NCI-H524 treated with DMSO at 0.1 percent for 48 hours (cell line): ENCODE results near the gene UCP2.
A peak's percentile ranks its signal among the peaks of the same experiment; 100 is the strongest.

Experiments
- DNase-seq: peaks from one replicate; lab custom pipeline; 2025; lab: John Stamatoyannopoulos, UW

UCP2 gene

DNA sequence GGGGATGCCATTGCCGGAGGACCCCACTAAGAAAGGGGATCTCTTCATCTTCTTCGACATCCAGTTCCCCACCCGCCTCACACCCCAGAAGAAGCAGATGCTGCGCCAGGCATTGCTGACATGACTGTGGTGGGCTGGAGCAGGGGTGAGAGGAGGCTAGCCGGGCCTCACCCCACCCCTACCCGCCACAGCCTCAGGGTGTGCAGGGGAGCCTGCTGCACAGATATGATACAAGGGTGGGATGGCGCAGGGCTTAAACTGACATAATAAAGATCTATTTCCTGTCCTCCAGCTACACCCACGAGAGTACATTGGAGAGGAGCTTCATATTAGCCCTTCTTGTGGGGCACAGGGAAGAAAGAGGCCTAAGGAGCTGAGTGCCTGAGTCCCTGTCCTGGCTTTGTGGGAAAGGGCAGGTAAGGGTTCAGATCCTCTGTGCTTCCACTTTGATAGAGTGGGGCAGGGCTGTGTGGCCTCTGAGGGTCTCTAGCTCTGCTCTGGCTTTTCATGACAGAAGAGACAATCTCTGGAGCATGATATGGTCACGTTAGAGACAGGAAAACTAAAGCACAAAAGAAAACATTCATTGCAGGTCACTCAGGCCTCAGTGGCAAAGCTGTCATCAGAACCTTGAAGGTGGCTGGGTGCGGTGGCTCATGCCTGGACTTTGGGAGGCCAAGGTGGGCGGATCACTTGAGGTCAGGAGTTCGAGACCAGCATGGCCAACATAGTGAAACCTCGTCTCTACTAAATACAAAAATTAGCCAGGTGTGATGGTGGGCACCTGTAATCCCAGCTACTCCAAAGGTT lies 12.4 kb downstream of the UCP2 start:
- DNase-seq, result no peak

DNA sequence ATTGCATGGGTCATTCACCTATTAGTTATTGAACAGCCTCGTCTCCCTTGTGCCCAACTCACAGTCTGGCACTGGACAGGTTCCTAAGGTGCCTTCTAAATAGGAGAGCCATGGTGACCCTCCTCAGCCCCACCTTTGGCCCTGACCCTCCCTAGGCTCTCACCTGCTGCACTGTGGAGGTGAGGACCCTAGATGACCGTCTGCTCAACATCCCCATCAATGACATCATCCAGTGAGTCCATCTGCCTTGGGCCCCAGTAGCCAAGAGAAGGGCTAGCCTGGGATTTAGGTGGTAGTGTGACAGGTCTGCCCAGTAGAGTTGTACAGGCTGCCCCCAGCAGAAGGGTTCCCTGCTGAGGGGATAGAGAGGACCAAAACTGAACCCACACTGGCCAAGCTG lies 13.6 kb downstream of the UCP2 start:
- no peak for DNase-seq

DNA sequence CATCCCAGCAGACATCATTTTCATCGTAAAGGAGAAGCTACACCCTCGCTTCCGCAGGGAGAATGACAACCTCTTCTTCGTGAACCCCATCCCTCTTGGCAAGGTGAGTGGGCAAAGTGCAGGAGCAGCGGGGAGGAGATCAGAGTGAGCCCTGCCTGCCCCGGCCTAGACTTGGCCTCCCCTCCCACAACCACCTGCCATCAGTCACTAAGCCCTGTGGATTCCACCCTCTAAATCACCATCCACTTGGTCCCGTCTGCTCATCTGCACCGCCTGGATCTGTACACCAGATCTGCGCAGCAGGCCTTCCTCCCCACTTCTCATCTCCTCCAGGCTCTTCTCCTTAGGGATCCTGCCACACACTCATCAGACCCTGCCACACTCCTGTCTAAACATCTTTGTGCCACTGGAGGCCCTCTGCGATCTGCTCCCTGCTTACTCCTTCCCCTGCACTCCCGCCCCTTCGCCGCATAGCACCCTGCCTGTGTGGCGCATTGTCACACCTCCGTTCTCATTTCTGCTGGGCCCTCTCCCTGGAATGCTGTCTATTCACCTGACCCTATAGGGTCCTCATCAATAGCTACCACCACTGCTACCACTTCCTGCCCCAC lies 14.2 kb downstream of the UCP2 start:
- no peak for DNase-seq

DNA sequence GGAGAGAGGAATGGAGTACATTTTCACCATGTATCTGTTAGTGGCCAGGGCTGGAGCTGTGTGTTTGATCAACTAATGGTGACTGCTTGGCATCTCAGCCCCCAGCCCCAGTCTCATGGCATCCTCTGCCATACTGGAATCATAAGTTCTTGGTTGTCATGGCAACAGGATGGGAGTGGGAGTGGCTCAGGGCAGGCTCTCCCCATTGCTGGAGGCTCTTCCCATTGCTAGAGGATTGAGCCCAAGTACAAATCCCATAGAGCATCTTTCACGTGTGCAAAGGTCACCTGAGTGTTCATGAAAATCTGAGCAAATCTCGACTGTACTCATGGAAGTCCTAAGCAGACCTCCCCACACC lies 16.9 kb downstream of the UCP2 start:
- no peak for DNase-seq

DNA sequence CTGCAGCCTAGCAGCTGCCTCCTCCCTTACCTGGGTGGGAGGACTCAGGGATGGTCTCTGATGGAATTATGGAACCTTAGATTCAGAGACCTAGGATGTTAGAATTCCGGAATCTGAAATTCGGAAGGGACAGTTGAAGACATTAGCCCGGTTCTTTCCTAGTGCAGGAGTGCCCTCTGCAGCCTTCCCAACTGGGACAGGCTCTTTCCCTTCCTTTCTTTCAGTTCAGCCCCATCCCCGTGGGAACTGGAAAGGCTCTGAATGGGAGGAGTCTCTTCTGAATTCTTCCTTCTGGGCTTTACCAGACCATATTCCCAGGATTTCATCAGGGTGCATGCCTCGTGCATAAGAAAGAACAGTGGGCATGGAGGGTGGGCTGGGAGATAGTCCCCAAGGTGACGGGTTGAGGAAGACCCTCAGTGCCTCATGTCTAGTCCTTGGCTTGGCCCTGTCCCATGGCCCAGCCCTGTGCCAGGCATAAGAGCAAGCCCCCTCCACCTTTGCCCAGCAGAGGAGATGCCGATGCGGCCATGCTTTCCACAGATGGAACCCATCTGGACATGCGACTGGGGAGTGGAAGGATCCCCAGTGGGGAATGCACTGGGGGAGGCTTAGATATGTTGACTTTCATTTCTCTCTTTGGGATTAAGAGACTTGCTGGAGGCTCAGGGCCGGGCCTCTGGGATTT lies 17.4 kb downstream of the UCP2 start:
- no peak for DNase-seq

DNA sequence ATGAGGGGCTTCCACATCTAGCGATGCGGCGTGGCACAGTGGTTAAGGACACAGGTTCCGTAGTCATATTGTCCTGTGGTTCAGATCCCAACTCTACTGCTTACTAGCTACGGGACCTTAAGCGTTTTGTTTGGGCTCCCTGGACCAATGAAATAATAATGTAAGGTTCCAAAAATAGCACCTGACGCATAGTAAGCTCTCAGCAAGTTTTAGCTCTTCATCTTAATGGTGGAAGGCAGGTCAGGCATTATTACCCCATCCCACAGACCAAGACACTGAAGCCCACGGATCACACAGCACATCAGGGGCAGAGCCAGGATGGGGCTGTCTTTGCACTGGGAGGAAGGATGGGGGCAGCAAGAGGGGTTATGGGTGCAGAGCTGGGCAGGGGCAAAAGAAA lies 18.8 kb downstream of the UCP2 start:
- no peak for DNase-seq

DNA sequence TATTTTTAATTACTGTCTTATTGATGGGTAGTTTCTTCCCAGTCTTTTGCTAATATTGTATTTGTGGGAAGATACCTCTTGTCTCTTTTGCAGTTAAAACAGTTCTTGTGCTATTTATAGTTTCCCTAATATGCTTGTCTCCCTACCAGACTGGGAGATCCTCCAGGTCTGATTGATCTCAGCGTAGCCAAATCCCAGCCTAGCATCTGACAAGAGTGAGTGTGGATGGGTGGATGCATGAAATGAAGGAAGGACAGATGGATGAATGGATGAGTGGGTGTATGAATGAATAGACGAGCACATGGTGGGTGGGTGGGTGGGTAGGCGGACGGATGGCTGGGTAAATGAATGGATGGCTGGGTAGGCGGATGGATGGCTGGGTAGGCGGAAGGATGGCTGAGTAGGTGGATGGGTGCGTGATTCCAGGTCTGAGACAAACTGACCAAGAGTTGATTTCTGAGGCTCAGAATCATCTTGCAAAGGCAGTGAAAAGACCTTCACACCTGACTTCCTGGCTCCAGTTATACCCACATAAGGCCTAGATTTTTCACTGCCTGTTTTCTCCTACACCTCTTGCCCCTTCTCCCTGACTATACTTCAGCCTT lies 20.4 kb downstream of the UCP2 start:
- no peak for DNase-seq

DNA sequence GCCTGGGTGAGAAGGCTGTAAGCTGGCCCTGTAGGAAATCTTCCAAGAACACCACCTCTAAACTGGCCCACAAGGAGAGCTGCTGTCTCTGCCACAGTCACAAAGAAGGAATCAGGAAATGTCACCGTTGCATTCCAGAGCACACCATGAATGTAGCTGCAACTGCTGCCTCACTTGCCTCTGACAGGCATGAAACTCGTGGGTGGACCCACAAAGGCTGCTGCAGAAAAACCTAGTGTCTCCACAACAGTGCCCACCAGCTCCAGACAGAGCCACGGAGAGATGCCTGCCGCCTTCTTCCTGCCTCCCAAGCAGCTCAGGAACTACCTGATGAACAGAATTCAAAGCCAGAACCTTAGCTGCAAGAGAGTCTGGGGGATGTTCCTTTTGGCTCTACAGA lies 21.3 kb downstream of the UCP2 start:
- DNase-seq, result no peak

DNA sequence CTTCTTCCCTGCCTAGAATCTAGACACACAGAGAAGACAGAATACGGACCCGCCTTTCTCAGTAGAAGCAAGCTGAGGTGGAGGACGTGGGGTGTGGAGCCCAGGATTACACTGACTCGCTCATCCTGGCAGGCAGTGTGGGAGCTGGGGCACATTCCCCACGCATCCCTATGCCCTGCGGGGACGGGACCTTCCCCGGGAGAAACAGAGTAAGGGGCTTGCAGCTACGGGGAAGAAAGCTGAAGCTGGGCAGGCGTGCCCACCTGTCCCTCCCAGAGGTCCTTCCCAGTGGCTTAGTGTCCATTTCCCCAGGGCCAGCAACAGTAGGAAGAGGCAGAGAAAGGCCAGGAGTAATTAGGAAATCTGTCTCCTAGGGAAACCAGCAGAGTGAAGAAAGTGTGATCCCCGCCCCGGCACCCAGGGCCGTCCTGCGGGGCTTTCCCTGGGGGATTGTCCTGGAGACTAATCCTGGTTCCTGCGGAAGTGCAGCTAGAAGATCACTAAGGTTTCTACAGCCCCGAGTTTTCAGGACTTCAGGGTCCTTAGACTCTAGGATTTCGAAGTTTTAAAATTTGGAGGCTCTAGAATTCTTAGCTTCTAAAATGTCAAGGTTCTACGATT lies 24.0 kb downstream of the UCP2 start:
- no peak for DNase-seq

DNA sequence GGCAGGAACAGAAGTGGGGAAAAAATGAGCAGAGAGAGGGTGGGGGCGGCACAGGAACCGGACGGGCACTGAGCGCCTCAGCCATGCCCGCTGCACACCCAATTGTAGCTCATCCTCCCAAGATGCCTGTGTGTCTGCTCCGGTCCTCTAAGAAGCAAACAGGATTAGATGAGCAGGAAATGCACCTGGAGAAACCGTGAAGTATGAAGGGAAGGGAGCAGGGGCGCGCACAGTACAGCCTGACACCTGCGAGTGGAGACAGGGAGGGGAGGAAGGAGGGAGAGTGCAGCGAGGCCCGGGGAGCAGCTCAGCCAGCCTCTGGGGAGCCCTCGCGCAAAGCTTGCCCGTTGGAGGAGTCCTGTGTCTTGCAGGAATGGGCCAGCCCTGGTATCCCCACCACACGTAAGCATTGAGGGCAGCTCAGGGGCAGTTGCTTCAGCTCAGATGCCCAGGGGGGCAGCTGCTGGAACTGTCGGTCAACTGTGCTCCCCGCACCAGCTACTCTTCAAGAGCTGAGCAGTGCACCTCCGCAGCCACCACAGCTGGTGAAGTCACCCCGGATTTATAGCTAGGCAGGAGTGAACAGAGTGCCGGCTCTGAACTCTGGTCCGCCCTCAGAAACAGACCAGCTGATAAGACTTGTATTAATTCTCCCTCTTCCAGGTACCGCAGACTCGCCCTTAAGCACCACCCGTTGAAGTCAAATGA lies 24.8 kb downstream of the UCP2 start:
- DNase-seq, result no peak

DNA sequence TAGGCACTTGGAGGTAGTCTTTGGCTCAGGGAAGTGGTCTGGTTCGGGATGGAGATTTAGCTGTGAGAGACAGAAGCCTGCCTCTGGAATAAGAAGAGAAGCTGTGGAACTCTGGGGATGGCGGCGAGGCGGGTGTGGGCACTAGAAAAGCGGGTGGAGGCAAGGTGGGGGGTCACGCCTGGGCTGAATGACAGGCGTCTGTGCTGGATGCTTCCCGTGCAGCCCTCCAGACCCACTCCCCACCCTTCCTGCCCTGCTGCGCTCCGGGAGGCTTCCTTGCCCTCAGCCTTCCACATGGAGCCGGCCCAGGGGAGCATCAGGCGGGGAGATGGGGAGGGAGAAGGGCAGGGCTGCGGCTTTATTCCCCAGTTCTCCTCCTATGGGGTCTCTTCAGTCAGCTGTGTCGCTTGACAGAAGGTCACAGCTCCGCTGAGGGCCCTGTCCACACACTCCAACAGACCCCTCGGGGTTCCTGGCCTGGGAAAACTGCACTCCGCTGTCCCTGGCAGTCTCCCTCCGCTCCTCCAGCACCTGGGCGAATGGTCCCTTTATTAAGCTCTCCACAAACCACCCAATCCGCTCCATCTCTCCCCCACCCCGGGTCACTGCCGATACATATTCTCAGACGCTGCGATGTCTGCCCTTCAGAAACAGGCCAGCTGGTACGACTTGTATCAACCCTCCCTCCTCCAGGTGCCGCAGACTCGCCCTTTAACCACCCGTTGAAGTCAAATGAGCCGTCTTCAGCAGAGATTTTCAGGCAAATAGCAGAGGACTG lies 25.6 kb downstream of the UCP2 start:
- DNase-seq, result no peak

DNA sequence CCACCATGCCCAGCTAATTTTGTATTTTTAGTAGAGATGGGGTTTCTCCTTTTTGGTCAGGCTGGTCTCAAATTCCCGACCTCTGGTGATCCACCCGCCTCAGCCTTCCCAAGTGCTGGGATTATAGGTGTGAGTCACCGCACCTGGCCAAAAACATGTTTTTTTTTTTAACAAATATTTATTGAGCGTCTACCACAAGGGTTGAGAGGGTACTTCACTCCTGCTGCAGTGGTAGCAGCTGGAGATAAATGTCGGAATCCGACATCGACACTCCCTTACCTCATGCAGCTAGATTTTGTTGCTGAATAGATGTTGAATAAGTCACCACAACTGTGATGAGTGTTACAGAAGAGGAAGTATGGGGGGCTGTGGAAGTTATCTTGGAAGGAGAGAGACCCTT lies 30.8 kb downstream of the UCP2 start:
- no peak for DNase-seq

DNA sequence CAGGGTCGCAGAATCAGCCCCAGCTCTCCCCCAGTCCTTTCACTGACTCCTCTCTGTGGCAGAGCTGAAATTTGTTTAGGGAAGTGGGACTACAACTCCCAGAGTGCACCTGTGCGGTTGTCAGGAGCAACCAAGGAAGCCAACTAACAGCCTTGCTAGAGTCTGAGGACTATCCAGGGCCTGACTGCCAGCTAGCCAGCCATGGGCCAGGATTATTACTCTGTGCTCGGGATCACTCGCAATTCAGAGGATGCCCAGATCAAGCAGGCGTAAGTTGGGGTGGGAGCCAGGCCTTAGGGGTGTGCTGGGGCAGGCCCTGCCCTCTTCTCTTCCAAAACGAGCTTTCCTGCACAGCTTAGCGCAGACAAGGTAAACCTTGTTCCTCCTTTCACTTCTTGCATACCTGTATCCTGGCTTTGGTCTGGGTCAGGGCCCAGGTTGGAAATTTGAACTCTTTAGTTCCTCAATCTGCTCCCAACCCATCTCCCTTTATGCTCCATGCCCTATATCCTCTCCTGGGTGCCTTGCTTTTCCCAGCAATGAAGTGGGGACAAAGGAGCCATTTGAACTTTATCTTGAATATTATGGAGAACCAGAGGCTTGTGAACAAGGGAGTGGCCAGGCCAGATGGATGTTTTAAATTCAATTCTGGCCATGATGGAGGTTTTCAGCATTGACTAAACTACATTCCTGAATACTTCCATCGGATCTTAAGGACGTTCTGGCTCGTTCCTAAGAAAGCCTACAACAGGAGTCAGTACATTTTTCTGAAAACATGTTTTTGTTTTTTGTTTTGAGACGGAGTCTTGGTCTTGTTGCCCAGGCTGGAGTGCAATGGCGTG lies 31.6 kb downstream of the UCP2 start, which contains the start of gene DNAJB13:
Gene DNAJB13, plus strand, starts transcription at position 158 of the 842 bp plus-strand sequence. Its CDS starts 44 bp downstream, at position 202.
- DNase-seq, result no peak

DNA sequence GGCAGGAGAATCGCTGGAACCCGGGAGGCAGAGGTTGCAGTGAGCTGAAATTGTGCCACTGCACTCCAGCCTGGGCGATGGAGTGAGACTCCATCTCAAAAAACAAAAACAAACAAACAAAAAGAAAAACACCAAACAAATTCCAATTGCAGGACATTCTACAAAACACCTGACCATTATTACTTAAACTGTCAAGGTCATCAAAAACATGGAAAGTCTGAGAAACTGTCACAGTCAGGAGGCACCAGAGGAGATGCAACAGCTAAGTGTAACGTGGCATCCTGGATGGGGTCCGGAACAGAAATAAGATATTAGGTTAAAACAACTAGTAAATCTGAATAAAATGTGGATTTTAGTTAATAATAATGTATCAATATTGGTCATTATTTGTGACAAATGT lies 32.7 kb downstream of the UCP2 start:
- DNase-seq, result no peak

DNA sequence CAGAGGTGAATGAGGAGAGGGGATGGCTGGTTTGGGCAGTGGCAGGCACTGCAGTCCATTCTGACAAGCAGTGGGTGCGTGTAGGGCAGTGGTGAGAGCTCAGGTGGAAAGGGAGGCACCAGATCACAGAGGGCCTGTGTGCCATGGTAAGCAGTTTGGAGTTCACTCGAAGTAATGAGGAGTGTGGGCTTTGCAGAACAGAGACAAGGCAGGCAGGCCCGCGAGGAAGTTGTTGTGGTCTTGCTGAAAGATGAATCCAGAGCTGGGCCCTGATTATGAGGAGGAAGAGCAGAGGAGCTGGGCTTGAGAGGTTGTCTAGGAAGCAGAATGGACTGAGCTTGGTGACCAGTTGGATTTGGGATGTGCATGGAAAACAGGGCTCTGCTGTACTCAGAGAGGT lies 33.4 kb downstream of the UCP2 start:
- DNase-seq, result no peak

DNA sequence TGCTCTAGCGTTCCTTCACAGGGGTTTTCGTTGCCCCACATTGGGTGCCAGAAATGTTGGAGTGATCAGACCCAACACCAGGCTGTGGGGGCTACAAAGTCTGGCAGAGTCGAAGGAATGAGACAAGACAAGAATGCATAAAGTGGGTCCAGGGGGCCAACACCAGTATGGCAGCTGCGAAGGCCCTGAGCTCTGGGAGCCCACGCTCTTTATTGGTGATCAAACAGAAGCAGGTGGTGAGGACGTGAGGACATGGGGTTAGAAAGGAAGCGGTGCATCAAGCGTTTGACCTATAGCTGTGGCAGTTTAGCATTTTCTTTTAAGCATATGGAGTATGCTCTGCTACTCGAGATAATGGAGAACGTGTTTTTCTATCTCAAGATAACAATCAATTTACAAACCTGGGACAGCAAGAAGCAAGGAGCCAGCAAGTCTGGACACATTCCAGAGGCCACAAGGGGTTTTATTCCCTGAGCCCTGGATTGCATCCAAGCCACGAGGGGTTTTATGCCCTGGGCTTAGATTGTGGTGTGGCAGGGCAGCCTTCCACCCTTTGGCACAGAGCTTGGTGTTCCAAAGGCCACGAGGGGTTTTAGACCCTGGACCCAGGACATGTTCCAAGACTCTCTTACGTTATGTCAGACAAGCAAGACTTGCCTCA lies 35.7 kb downstream of the UCP2 start:
- DNase-seq, result no peak

DNA sequence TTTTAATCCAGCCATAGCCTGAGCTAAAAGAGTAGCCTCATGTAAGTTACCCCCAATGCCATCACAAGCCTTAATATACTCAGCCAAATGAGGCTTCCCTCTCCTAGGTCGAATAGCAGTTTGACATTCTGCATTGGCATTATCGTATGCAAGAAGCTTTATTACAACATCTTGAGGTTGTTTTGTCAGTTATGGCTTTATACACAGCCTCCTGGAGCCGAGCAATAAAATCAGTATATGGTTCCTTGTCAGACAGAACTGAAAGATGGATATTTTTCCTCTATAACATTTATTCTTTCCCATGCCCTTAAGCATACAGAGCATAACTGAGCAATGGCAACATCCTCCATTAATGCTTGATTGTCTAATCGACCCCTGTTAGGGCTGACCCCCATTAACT lies 37.2 kb downstream of the UCP2 start:
- no peak for DNase-seq

DNA sequence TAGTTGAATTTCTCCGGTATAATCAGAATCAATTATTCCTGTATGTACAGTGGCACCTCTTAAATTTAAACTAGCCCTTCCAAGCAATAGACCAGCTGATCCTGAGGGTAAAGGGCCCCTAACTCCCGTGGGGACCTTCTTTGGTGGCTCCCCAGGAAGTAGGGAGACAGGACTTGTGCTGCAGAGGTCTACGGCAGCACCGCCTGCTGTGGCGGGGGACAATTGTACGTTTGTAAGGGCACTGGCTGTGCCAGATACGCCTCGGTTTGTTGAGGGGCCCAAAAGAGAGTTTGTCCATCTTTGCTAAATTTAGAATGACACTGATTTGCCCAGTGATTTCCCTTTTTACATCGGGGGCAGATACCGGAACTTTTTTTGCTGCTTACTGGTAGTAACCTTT lies 37.7 kb downstream of the UCP2 start:
- no peak for DNase-seq

DNA sequence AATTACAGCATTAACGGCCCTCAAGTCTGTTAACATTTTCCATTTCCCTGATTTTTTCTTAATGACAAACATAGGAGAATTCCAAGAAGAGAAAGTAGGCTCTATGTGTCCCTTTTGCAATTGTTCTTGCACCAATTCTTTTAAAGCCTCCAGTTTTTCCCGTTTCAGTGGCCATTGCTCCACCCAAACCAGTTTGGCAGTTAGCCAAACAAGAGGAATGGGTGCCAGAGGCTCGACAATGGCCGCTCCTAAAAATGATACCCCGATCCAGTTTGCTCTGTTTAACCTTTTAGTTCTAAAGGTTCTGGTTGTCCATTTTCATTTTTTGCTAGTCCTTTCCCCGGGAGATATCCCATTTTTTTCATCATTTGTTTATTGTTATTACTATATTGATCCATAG lies 38.6 kb downstream of the UCP2 start:
- no peak for DNase-seq

DNA sequence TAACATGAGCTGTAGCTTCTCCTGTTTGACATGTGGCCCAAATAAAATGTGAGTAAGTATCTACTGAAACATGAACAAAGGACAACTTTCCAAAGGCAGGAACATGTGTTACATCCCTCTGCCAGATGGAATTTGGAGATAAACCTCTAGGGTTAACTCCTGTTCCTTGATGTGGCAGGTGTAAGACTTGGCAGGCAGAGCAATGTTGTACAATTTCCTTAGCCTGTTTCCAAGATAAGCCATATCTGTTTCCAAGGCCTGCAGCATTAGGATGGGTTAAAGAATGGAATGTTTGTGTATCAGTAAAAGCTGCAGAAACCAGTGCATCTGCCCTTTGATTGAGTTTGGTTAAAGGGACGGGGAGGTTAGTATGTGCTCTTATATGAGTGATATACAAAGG lies 40.6 kb downstream of the UCP2 start:
- peak; percentile 36 for DNase-seq
